Natural killer cell (primary cell): Measurements from ENCODE around the gene UROC1. TPM values are rescaled to one million over a fixed set of nuclear protein-coding genes. Genes with fewer than 3 reads are reported as not detected.

Experiments
- ATAC-seq, 3 donors: fragments of 150-1000 bp in 2 of 3; fragments of 200-7000 bp in 1 of 3; cut with Tn5 transposase; 1 replicate in 1 of 3; 2 replicates in 2 of 3; pipeline ENCODE4 v1.10.0; 2021; ENCODE audit warnings: mild to moderate bottlenecking in 2 of 3, moderate library complexity in 2 of 3
- DNase-seq, 2 donors: peaks; one replicate each; pipeline versions ENCODE4 v3.0.0 to v3.0.0-alpha.2; 2013 to 2021; ENCODE audit warnings: mixed read lengths in 1 of 2
- H3K27ac ChIP-seq: one replicate; pipeline ENCODE4 v1.5.1; 2013; ENCODE audit warnings: mild to moderate bottlenecking, low read length
- H3K27me3 ChIP-seq: one replicate; pipeline ENCODE4 v1.6.1; 2013; ENCODE audit warnings: low read length; ENCODE audit not compliant: control insufficient read depth, insufficient read depth
- H3K36me3 ChIP-seq: one replicate; pipeline ENCODE4 v1.6.1; 2013; ENCODE audit warnings: low read length; ENCODE audit not compliant: control insufficient read depth, insufficient read depth
- H3K4me1 ChIP-seq: one replicate; pipeline ENCODE4 v1.6.1; 2013; ENCODE audit warnings: low read length; ENCODE audit not compliant: control insufficient read depth, insufficient read depth
- H3K4me3 ChIP-seq: one replicate; pipeline ENCODE4 v1.5.1; 2013; ENCODE audit warnings: low read length
- H3K9me3 ChIP-seq: one replicate; pipeline ENCODE4 v1.6.1; 2013; ENCODE audit warnings: low read length; ENCODE audit not compliant: control insufficient read depth, insufficient read depth
- H3K27ac Mint-ChIP-seq, 2 donors: one replicate each; pipeline ENCODE4 v1.8.0; 2022; ENCODE audit warnings: mild to moderate bottlenecking in 2 of 2, mixed read lengths in 2 of 2, moderate library complexity in 1 of 2
- H3K27me3 Mint-ChIP-seq, 2 donors: one replicate each; pipeline ENCODE4 v1.8.0; 2022; ENCODE audit warnings: low read depth in 2 of 2, mixed read lengths in 2 of 2
- H3K36me3 Mint-ChIP-seq: one replicate; pipeline ENCODE4 v1.8.0; 2022; ENCODE audit warnings: mixed read lengths
- H3K4me1 Mint-ChIP-seq, 2 donors: one replicate each; pipeline ENCODE4 v1.8.0; 2022; ENCODE audit warnings: mixed read lengths in 2 of 2
- H3K4me3 Mint-ChIP-seq: one replicate; pipeline ENCODE4 v1.8.0; 2022; ENCODE audit warnings: mild to moderate bottlenecking, moderate library complexity, mixed read lengths
- H3K9me3 Mint-ChIP-seq, 2 donors: one replicate each; pipeline ENCODE4 v1.8.0; 2022; ENCODE audit warnings: mixed read lengths in 2 of 2
- WGBS: methylation state at CpG from one replicate; pipeline ENCODE4 v1.1.7; 2013; ENCODE audit warnings: missing lambda C conversion rate; ENCODE audit not compliant: insufficient coverage; 5-methylcytosine and 5-hydroxymethylcytosine counted together
- intact Hi-C: fragments of 100-400 bp; cut with micrococcal nuclease; formaldehyde crosslinking; loops from one replicate; pipeline ENCODE4 v1.14.2; 2022
- total RNA-seq, 4 donors: library from RNA; stranded (reverse); fragments of 120-200 nt in 1 of 4; gene quantifications; one replicate each; pipeline versions ENCODE4 v1.2.3 to v1.2.4, GENCODE V29; 2013 to 2022
- TF ChIP-seq, protein P1 (sequence below): fragments of 200-600 bp; IDR thresholded peaks from one replicate; pipeline ENCODE4 v1.8.0; 2022; ENCODE audit warnings: antibody characterized with exemption

UROC1 gene
- total RNA-seq, 3 donors from 2014 or later (not counting 1 experiment from before 2014, with no cell fraction given) = not detected

DNA sequence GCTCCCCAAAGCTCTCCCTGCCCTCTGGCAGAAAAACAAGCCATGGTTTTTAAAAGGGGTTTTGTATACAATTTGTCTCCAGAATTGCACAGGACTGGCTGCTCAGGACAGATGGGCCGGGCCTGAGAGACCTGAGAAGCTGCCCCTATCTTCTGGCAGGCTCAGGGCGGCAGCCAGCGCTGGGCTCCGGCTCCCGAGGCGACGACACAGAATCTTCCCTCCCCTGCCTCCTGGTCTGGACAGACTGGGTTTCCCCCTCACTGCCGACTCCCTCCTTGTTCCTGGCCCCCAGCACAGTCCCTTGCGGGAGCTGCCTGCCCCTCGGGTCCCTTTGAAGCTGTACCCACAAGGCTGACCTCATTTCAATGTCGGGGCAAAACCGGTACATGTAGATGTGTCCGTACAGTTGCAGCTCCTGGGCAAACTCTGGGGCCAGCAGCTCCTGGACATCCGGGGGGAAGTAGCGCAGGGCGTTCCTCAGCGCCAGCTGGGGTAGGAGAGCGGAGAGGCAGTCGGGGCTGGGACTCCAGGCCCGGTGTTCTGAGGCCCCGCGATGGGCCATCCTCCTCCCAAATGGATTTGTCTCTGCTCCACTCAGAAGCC lies 7.2 kb downstream of the UROC1 start:
- Histone ChIP-seq H3K27me3 (no peaks in the 10 kb centered on the region), H3K36me3 (no peaks in the 10 kb centered on the region), H3K9me3 (no peaks in the 10 kb centered on the region), H3K27ac (no peak overlapping the region), H3K4me3 (no peak overlapping the region), H3K4me1 (no peaks in the 10 kb centered on the region)
- Mint-ChIP-seq H3K4me1 (no peaks in the 10 kb centered on the region), H3K9me3 (no peaks in the 10 kb centered on the region), H3K27me3 (peaks cover 0 to 3% of the 10 kb centered on the region in 2 donors), H3K4me3 (no peak overlapping the region), H3K36me3 (no peaks in the 10 kb centered on the region), H3K27ac (no peak overlapping the region)
- ATAC-seq (no peak), DNase-seq (no peak)
- WGBS = 85% methylated on average over 22 of the region's 22 CpGs
- intact Hi-C loops = no loop called here
- TF ChIP-seq, protein P1, sequence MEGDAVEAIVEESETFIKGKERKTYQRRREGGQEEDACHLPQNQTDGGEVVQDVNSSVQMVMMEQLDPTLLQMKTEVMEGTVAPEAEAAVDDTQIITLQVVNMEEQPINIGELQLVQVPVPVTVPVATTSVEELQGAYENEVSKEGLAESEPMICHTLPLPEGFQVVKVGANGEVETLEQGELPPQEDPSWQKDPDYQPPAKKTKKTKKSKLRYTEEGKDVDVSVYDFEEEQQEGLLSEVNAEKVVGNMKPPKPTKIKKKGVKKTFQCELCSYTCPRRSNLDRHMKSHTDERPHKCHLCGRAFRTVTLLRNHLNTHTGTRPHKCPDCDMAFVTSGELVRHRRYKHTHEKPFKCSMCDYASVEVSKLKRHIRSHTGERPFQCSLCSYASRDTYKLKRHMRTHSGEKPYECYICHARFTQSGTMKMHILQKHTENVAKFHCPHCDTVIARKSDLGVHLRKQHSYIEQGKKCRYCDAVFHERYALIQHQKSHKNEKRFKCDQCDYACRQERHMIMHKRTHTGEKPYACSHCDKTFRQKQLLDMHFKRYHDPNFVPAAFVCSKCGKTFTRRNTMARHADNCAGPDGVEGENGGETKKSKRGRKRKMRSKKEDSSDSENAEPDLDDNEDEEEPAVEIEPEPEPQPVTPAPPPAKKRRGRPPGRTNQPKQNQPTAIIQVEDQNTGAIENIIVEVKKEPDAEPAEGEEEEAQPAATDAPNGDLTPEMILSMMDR = no peak

DNA sequence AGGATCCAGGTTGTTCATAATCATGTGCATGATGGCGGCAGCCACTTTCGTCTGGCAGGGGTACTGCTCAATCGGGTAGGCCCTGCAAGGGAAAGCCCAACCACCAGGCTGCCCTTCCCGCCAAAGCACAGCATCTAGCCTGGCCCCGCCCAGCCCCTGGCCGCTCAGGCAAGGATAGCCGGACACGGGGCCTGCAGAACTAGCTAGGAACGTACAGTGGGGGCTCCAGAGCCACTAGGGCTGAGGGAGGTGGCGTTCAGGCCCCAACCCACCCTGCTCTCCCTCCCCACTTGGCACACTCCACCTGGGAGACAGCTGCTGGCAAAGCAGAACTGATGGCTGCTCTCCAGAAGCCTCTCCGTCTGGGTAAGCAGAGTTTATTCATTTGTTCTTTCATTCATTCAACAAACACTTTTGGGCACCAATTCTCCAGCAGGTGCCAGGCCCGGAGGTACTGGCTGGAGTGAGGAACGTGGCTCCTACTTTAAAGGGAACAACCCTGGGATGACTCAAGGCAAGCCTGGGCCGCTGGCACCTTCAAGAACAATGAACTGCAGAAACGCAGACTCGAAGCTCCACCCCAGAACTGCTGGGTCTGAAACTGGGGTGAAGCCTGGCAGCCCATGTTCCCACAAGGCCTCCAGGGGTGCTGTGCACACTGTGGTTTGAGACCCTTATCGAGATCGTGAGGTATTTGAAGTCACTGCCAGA lies 7.8 kb downstream of the UROC1 start:
- no peak for ATAC-seq
- intact Hi-C loops = no loop called here
- Histone ChIP-seq H3K27ac (no peak overlapping the region), H3K27me3 (no peaks in the 10 kb centered on the region), H3K9me3 (no peaks in the 10 kb centered on the region), H3K4me1 (no peaks in the 10 kb centered on the region), H3K36me3 (no peaks in the 10 kb centered on the region), H3K4me3 (no peak overlapping the region)
- Mint-ChIP-seq H3K36me3 (no peaks in the 10 kb centered on the region), H3K4me3 (no peak overlapping the region), H3K9me3 (no peaks in the 10 kb centered on the region), H3K27ac (no peak overlapping the region), H3K27me3 (peaks cover 0 to 9% of the 10 kb centered on the region in 2 donors), H3K4me1 (no peaks in the 10 kb centered on the region)
- DNase-seq = no peak
- WGBS = 82% methylated on average over 18 of the region's 18 CpGs
- TF ChIP-seq, protein P1 = no peak

DNA sequence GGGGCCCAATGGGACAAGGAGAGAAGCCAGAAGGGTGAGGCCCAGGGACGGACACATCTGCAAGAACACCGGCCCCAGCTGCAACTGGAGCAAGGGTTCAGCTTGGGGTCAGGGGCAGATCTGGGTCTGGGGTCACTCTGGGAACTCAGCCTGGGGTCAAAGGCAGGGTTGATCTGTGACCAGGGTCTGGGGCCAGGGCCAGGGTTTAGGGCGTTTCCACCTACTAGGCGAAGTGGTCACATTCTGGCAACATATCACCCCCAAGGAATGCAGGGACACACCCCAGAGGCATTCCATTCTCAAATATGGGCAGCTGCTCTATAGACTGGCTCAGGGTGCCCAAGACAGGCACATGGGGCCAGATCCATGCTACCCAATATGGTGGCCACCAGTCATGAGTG lies 9.0 kb downstream of the UROC1 start:
- Mint-ChIP-seq H3K27me3 (peaks cover 0 to 9% of the 10 kb centered on the region in 2 donors), H3K4me1 (no peaks in the 10 kb centered on the region), H3K9me3 (no peaks in the 10 kb centered on the region), H3K36me3 (no peaks in the 10 kb centered on the region), H3K4me3 (no peak overlapping the region), H3K27ac (no peak overlapping the region)
- DNase-seq = no peak
- Histone ChIP-seq H3K9me3 (no peaks in the 10 kb centered on the region), H3K36me3 (no peaks in the 10 kb centered on the region), H3K27ac (no peak overlapping the region), H3K27me3 (no peaks in the 10 kb centered on the region), H3K4me1 (no peaks in the 10 kb centered on the region), H3K4me3 (no peak overlapping the region)
- intact Hi-C loops = no loop called here
- WGBS = 97% methylated on average over 4 of the region's 4 CpGs
- TF ChIP-seq, protein P1 = no peak
- no peak for ATAC-seq
